ENCODE measurements around the gene F11R. TPM values are rescaled to one million over a fixed set of nuclear protein-coding genes. Genes with fewer than 3 reads are reported as not detected.

The F11R gene
- total and polyA plus RNA-seq, 10 of the 15 experiments (the other 5 are each of a cell fraction or from before 2014, with no cell fraction given) = 15.3 to 80.9 (median 24.3) TPM

DNA sequence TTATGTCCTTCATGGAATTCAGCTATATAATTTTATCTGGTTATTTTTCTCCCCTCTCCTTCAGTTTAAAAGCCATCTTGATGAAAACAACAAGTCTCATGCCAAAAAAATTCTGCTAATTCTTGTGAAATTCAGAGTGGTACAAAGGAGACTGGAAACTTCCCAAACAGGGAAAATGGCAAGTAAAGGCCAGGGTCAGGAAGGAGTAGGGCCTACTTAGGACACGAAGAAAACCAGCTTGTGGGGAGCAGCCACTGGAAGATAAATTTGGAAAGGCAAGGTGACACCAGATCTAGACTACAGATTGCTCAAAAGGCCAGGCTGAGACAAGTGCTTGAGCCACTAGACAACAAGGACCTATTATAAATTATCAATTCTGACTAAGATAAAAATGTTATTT, 11.5 kb upstream of the F11R start (continued):
- TF ChIP-seq BRCA1 (IDR thresholded peaks at IDR 0.05; ENCODE audit: low read depth, low read length) (no peak), SUZ12 (IDR thresholded peaks at IDR 0.05; ENCODE audit: unreplicated experiment) (no peak), PAX5 (IDR thresholded peaks at IDR 0.05; ENCODE audit: borderline replicate concordance, low read depth, low read length) (no peak), SMAD5 (IDR thresholded peaks at IDR 0.05; ENCODE audit: low read depth) (no peak), PML (IDR thresholded peaks at IDR 0.05; ENCODE audit: low read length) (no peak), ATF7 (IDR thresholded peaks at IDR 0.05; ENCODE audit: low read depth) (no peak), BHLHE40 (IDR thresholded peaks at IDR 0.05; ENCODE audit: borderline replicate concordance in 1 of 2, low read depth in 2 of 2, low read length in 1 of 2) (no peak)
- TF ChIP-seq, protein P1, sequence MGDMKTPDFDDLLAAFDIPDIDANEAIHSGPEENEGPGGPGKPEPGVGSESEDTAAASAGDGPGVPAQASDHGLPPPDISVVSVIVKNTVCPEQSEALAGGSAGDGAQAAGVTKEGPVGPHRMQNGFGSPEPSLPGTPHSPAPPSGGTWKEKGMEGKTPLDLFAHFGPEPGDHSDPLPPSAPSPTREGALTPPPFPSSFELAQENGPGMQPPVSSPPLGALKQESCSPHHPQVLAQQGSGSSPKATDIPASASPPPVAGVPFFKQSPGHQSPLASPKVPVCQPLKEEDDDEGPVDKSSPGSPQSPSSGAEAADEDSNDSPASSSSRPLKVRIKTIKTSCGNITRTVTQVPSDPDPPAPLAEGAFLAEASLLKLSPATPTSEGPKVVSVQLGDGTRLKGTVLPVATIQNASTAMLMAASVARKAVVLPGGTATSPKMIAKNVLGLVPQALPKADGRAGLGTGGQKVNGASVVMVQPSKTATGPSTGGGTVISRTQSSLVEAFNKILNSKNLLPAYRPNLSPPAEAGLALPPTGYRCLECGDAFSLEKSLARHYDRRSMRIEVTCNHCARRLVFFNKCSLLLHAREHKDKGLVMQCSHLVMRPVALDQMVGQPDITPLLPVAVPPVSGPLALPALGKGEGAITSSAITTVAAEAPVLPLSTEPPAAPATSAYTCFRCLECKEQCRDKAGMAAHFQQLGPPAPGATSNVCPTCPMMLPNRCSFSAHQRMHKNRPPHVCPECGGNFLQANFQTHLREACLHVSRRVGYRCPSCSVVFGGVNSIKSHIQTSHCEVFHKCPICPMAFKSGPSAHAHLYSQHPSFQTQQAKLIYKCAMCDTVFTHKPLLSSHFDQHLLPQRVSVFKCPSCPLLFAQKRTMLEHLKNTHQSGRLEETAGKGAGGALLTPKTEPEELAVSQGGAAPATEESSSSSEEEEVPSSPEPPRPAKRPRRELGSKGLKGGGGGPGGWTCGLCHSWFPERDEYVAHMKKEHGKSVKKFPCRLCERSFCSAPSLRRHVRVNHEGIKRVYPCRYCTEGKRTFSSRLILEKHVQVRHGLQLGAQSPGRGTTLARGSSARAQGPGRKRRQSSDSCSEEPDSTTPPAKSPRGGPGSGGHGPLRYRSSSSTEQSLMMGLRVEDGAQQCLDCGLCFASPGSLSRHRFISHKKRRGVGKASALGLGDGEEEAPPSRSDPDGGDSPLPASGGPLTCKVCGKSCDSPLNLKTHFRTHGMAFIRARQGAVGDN (IDR thresholded peaks at IDR 0.05) = no peak
- TF ChIP-seq, protein P2, sequence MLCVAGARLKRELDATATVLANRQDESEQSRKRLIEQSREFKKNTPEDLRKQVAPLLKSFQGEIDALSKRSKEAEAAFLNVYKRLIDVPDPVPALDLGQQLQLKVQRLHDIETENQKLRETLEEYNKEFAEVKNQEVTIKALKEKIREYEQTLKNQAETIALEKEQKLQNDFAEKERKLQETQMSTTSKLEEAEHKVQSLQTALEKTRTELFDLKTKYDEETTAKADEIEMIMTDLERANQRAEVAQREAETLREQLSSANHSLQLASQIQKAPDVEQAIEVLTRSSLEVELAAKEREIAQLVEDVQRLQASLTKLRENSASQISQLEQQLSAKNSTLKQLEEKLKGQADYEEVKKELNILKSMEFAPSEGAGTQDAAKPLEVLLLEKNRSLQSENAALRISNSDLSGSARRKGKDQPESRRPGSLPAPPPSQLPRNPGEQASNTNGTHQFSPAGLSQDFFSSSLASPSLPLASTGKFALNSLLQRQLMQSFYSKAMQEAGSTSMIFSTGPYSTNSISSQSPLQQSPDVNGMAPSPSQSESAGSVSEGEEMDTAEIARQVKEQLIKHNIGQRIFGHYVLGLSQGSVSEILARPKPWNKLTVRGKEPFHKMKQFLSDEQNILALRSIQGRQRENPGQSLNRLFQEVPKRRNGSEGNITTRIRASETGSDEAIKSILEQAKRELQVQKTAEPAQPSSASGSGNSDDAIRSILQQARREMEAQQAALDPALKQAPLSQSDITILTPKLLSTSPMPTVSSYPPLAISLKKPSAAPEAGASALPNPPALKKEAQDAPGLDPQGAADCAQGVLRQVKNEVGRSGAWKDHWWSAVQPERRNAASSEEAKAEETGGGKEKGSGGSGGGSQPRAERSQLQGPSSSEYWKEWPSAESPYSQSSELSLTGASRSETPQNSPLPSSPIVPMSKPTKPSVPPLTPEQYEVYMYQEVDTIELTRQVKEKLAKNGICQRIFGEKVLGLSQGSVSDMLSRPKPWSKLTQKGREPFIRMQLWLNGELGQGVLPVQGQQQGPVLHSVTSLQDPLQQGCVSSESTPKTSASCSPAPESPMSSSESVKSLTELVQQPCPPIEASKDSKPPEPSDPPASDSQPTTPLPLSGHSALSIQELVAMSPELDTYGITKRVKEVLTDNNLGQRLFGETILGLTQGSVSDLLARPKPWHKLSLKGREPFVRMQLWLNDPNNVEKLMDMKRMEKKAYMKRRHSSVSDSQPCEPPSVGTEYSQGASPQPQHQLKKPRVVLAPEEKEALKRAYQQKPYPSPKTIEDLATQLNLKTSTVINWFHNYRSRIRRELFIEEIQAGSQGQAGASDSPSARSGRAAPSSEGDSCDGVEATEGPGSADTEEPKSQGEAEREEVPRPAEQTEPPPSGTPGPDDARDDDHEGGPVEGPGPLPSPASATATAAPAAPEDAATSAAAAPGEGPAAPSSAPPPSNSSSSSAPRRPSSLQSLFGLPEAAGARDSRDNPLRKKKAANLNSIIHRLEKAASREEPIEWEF (IDR thresholded peaks at IDR 0.05; ENCODE audit: insufficient replicate concordance, low read depth, low read length) = no peak

Data from GM12878 (cell line).